NCI-H2227 treated with DMSO at 0.1 percent for 48 hours (cell line): ENCODE results near the gene AFF4.
"Not testable (repeated sequence)": the region's sequence is repeated elsewhere in the genome, so short reads cannot be mapped to it uniquely, and the experiment has no call there.

ENCODE experiments used
- DNase-seq: peaks from one replicate; lab custom pipeline; 2025; lab: John Stamatoyannopoulos, UW

The AFF4 gene

GRCh38 chr5:132952829-132953228 lies 10.6 kb downstream of the AFF4 start:
- no peak for DNase-seq

GRCh38 chr5:132951897-132952296 lies 11.5 kb downstream of the AFF4 start:
- DNase-seq, result no peak

- no peak for DNase-seq
These were observed 14.3 kb downstream of the AFF4 start for GRCh38 chr5:132949136-132949535.

- DNase-seq, result no peak
These were observed 15.8 kb downstream of the AFF4 start for GRCh38 chr5:132947671-132948070.

DNA sequence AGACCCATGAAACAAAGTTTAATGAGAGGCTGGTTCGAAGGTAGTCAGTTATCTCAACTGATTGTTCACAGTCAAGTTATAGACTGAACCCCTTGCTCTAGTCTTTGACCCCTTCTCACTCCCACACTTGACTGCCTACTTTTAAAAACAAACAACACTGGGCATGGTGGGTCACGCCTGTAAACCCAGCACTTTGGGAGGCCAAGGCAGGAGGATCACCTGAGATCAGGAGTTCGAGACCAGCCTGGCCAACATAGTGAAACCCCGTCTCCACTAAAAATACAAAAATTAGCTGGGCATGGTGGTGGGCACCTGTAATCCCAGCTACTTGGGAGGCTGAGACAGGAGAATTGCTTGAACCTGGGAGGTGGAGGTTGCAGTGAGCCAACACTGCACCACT lies 18.1 kb downstream of the AFF4 start:
- not testable (repeated sequence) for DNase-seq

DNA sequence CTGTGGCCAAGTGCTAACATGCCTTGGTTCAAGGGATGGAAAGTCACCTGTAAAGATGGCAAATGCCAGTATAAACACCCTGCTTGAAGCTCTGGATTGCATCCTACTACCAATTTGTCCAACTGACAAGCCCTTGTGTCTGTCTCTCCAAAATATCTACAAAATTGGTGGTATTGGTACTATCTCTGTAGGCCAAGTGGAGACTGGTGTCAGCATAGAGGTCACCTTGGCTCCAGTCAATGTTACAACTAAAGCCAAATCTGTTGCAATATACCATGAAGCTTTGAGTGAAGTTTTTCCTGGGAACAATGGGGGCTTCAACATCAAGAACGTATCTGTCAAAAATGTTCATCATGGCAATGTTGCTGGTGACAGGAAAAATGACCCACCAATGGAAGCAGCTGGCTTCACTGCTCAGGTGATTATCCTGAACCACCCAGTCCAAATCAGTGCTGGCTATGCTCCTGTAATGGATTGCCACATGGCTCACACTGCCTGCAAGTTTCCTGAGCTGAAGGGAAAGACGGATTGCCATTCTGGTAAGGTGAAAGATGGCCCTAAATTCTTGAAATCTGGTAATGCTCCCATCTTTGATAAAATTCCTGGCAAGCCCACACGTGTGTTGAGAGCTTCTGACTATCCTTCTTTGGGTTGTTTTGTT lies 19.9 kb downstream of the AFF4 start:
- DNase-seq, result no peak

DNA sequence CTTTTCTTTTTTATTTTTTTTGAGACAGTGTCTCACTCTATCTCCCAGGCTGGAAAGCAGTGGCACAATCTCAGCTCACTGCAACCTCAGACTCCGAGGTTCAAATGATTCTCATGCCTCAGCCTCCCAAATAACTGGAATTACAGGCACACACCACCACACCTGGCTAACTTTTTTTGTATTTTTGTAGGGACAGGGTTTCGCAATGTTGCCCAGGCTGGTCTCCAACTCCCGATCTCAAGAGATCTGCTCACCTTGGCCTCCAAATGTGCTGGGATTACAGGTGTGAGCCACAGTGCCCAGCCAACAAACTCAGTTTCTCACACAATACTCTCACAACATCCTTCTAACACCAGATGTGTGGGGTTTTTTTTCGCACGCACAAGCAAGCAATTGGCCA lies 22.1 kb downstream of the AFF4 start:
- no peak for DNase-seq

DNA sequence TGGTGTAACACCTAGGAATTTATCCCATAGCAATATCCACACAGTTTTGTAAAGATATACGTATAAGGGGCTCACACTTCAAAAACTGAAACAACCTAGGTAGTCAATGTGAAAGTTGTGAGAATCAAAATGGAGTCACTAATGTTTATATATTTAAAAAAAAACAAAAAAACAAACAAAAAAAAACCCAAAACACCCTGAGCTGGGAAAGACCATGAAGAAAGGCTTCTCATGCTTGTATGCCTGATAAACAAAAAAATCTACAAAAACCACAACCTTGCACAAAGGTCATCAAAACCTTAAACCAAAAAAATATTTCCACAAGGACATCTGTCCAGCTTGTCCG lies 35.4 kb downstream of the AFF4 start:
- no peak for DNase-seq

- no peak for DNase-seq
These were observed 35.9 kb downstream of the AFF4 start for GRCh38 chr5:132927355-132928061.

- DNase-seq, result no peak
These were observed 37.0 kb downstream of the AFF4 start for GRCh38 chr5:132926437-132926836.

DNA sequence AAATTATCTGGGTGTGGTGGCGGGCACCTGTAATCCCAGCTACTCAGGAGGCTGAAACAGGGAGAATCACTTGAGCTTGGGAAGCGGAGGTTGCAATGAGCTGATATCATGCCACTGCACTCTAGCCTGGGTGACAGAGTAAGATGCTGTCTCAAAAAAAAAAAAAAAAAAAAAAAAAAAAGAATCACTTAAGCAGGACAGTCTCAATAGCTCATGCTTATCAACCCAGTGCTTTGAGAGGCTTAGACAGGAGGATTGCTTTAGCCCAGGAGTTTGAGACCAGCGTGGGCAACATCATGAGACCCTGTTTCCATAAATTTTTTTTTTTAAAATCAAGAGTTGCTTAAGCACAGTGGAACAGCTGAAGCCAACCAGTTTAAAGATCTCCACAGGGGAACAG lies 47.3 kb downstream of the AFF4 start:
- no peak for DNase-seq

- no peak for DNase-seq
These were observed 47.8 kb downstream of the AFF4 start for GRCh38 chr5:132915681-132916080.

DNA sequence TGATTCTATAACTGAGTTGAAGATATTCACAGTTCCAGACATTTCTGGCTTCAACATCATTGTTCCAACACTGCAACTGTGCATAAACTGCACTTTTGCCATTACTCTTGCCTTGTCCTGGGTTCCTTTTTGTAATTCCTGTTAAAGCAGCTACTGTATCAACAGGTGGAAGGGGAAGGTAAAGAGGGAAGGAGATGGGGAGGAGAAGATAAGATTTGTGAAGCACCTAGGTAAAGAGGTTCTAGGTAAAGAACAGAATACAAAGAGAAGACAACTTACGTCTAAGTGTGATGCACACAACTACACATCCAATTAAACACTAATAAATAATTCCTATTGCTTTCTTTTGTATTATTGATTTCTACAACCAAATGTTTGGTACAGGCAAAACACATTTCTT lies 53.7 kb downstream of the AFF4 start:
- DNase-seq, result no peak

DNA sequence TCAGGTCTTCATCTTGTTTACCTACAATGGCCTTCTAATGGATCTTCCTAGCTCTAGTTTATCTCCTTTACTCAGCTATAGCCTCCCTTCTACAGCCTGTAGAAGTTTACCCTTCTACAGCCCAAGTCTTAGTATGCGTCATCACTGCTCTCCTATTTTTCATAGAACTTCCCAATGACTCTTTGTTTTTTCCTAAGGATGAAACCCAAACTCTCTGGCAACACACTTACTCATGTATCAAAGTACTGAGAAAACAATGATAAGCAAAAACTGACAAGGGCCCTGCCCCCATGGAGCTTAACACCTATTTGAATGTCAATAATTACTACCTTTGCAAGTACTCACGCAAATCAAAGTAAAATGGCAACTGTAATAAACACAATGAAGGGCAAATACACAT lies 56.3 kb downstream of the AFF4 start:
- DNase-seq, result no peak

- DNase-seq, result no peak
These were observed 57.5 kb downstream of the AFF4 start for GRCh38 chr5:132905938-132906337.

GRCh38 chr5:132901730-132902129 lies 61.7 kb downstream of the AFF4 start:
- no peak for DNase-seq

- DNase-seq, result no peak
These were observed 62.4 kb downstream of the AFF4 start for GRCh38 chr5:132901036-132901435.

GRCh38 chr5:132898094-132898493 lies 65.3 kb downstream of the AFF4 start:
- DNase-seq, result no peak

- DNase-seq, result no peak
These were observed 66.7 kb downstream of the AFF4 start for GRCh38 chr5:132896685-132897084.

DNA sequence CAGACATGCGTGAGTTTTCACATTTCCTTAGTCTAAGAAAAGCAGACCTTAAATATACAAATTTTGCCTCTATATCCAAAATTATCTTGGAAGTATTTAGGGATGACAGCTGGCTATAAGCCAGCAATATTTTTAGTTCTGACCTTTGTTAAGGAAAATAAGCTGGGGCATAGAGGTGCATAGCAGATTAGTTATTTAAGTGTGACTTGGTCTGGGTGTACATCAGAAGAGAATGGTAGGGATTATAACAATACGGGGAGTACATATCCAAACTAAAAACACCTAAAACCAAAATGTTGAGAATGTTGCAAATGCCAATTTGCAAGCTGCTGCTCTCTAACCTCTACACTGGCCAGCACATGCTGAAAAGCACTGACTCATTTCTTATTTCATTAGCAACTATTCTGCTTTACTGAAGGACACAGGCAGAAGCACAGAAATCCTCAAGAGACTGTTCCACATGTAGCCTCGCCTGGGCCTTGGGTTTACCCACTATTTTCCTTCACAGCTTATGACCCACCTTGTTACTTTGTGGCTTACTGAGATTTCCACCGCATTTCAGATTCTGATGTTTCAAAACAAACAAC lies 67.6 kb downstream of the AFF4 start:
- DNase-seq, result no peak

DNA sequence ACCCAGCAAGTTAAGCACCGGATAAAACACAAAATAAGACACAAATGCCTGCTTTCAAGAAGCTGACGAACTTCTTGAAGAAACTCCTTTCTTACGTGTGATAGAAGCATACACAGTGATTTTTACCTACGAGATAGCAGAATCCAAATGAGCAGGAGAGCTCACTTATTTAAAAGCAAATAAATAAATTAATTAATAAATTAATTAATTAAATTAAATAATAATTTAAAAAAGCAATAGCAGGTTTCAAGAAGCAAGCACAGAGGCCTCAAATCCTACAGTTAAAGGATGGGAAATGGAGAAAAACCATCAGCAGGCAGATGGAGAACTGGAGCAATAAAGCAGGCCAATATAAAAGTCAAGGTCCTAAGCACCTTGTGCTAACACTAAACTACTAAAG lies 72.6 kb downstream of the AFF4 start:
- no peak for DNase-seq

GRCh38 chr5:132889501-132889900 lies 73.9 kb downstream of the AFF4 start:
- no peak for DNase-seq

GRCh38 chr5:132887283-132887682 lies 76.2 kb downstream of the AFF4 start:
- no peak for DNase-seq
